ENCODE results near the gene MEGF11. TPM values are rescaled to one million over a fixed set of nuclear protein-coding genes. Genes with fewer than 3 reads are reported as not detected.

The MEGF11 gene
- polyA plus RNA-seq, 1 of the 3 experiments (the other 2 are of a cell fraction), result not detected

DNA sequence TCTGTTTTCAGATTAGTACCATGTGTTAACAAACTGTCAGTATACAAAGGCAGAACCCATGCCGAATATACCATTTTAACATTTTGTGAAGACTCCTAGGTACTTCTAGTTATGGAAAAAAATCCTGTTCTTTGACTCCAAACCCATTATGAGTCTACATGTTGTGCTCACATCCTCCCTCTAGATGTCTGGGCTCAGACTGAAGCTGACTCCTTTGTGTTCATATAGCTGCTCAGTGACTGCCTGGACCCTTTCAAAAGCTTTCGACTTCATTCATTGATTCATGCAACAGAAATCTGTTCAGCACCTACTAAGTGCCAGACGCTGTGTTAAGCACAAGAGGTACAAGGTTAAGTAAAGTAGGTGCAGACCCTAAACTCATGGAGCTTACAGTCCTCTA, 60.5 kb downstream of the MEGF11 start:
- no peaks in the 10 kb centered on the region for H3K36me3 ChIP-seq (replicated peaks in 1 of 2; ENCODE audit: control insufficient read depth in 1 of 2, insufficient read depth in 2 of 2, low read length in 1 of 2)
- no peak overlapping the region for H3K4me3 ChIP-seq (ENCODE audit: low read depth in 2 of 2, low read length in 1 of 2)
- H3K9me3 ChIP-seq, result no peaks in the 10 kb centered on the region
- 58% methylated on average over 3 of the region's 3 CpGs for WGBS (ENCODE audit: low lambda C conversion rate)
- H4K20me1 ChIP-seq (ENCODE audit: insufficient read depth), result no peaks in the 10 kb centered on the region
- no peak overlapping the region for H3K9ac ChIP-seq
- H3K79me2 ChIP-seq (ENCODE audit: insufficient read depth), result no peaks in the 10 kb centered on the region
- DNase-seq, result no peak
- POLR2A ChIA-PET, result no interaction called here
- no peaks in the 10 kb centered on the region for H3F3A ChIP-seq (replicated peaks; ENCODE audit: insufficient read depth)
- H3K9me2 ChIP-seq, result no peaks in the 10 kb centered on the region
- no peak overlapping the region for H2AFZ ChIP-seq (ENCODE audit: low read depth)
- H3K27ac ChIP-seq (ENCODE audit: low read depth in 2 of 2, low read length in 1 of 2), result no peak overlapping the region
- no peaks in the 10 kb centered on the region; a peak in 1 of 4 replicates for H3K4me1 ChIP-seq (ENCODE audit: control insufficient read depth in 1 of 2, insufficient read depth in 2 of 2, low read depth in 1 of 2, low read length in 1 of 2)
- H3K27me3 ChIP-seq (ENCODE audit: insufficient read depth), result no peaks in the 10 kb centered on the region
- no peak for TF ChIP-seq CHD2 (IDR thresholded peaks at IDR 0.05; ENCODE audit: low read length, partially characterized antibody)
- no peak for TF ChIP-seq RCOR1 (IDR thresholded peaks at IDR 0.05; ENCODE audit: low read length)
- TF ChIP-seq NFIC (IDR thresholded peaks at IDR 0.05; ENCODE audit: borderline replicate concordance), result no peak
- CTCF ChIA-PET, result interaction anchor here (1.1 kb wide), 1 partner anchor 27 kb away, joined by 4 read pairs; no protein-coding TSS in a partner anchor
- no peak overlapping the region for H3K4me2 ChIP-seq

DNA sequence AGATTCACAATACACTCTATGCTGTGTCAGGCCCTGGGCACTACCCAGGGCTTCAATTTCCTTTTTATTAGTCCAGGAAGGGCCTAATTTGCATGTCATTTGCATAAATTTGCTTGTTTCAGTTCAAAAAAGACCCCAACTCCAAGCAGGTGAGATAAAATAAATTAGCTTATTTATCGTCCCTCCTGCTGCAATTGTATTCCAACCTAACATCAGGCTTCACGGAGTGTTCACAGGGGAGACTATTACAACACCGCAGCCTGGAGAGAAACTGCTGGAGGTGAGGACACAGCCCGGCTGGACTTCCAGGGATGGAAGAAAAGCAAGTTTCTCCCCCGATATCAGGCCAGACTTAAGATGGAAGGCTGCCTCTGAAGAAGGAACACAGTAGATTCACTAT, 62.8 kb downstream of the MEGF11 start:
- Histone ChIP-seq H4K20me1 (ENCODE audit: insufficient read depth) (no peaks in the 10 kb centered on the region), H3K4me1 (ENCODE audit: control insufficient read depth in 1 of 2, insufficient read depth in 2 of 2, low read depth in 1 of 2, low read length in 1 of 2) (peaks cover 0 to 10% of the 10 kb centered on the region in 2 experiments; a peak in 1 of 4 replicates), H3K27me3 (ENCODE audit: insufficient read depth) (peaks cover 2% of the 10 kb centered on the region; the same call in 1 of the 2 replicates), H3F3A (replicated peaks; ENCODE audit: insufficient read depth) (no peaks in the 10 kb centered on the region), H3K79me2 (ENCODE audit: insufficient read depth) (no peaks in the 10 kb centered on the region), H3K36me3 (replicated peaks in 1 of 2; ENCODE audit: control insufficient read depth in 1 of 2, insufficient read depth in 2 of 2, low read length in 1 of 2) (no peaks in the 10 kb centered on the region), H3K9ac (no peak overlapping the region), H3K27ac (ENCODE audit: low read depth in 2 of 2, low read length in 1 of 2) (no peak overlapping the region), H3K4me3 (ENCODE audit: low read depth in 2 of 2, low read length in 1 of 2) (no peak overlapping the region), H3K9me2 (no peaks in the 10 kb centered on the region), H3K4me2 (no peak overlapping the region), H3K9me3 (no peaks in the 10 kb centered on the region), H2AFZ (ENCODE audit: low read depth) (no peak overlapping the region)
- CTCF ChIA-PET, result interaction anchor here (0.6 to 2.0 kb wide), 9 partner anchors 9 to 505 kb away, joined by 3 to 6 read pairs (median 4); no protein-coding TSS in a partner anchor
- TF ChIP-seq, protein P1, sequence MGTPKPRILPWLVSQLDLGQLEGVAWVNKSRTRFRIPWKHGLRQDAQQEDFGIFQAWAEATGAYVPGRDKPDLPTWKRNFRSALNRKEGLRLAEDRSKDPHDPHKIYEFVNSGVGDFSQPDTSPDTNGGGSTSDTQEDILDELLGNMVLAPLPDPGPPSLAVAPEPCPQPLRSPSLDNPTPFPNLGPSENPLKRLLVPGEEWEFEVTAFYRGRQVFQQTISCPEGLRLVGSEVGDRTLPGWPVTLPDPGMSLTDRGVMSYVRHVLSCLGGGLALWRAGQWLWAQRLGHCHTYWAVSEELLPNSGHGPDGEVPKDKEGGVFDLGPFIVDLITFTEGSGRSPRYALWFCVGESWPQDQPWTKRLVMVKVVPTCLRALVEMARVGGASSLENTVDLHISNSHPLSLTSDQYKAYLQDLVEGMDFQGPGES (IDR thresholded peaks at IDR 0.05; ENCODE audit: low read depth, low read length), result no peak
- TF ChIP-seq ELF1 (IDR thresholded peaks at IDR 0.05) (no peak), FOSL2 (IDR thresholded peaks at IDR 0.05; ENCODE audit: borderline replicate concordance, low read depth) (no peak), GABPA (IDR thresholded peaks at IDR 0.05; ENCODE audit: low read depth) (no peak), CHD2 (IDR thresholded peaks at IDR 0.05; ENCODE audit: low read length, partially characterized antibody) (no peak), JUND (IDR thresholded peaks at IDR 0.05) (no peak)
- TF ChIP-seq, protein P2, sequence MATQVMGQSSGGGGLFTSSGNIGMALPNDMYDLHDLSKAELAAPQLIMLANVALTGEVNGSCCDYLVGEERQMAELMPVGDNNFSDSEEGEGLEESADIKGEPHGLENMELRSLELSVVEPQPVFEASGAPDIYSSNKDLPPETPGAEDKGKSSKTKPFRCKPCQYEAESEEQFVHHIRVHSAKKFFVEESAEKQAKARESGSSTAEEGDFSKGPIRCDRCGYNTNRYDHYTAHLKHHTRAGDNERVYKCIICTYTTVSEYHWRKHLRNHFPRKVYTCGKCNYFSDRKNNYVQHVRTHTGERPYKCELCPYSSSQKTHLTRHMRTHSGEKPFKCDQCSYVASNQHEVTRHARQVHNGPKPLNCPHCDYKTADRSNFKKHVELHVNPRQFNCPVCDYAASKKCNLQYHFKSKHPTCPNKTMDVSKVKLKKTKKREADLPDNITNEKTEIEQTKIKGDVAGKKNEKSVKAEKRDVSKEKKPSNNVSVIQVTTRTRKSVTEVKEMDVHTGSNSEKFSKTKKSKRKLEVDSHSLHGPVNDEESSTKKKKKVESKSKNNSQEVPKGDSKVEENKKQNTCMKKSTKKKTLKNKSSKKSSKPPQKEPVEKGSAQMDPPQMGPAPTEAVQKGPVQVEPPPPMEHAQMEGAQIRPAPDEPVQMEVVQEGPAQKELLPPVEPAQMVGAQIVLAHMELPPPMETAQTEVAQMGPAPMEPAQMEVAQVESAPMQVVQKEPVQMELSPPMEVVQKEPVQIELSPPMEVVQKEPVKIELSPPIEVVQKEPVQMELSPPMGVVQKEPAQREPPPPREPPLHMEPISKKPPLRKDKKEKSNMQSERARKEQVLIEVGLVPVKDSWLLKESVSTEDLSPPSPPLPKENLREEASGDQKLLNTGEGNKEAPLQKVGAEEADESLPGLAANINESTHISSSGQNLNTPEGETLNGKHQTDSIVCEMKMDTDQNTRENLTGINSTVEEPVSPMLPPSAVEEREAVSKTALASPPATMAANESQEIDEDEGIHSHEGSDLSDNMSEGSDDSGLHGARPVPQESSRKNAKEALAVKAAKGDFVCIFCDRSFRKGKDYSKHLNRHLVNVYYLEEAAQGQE (IDR thresholded peaks at IDR 0.05; ENCODE audit: low read depth, low read length), result no peak
- TF ChIP-seq, protein P3, sequence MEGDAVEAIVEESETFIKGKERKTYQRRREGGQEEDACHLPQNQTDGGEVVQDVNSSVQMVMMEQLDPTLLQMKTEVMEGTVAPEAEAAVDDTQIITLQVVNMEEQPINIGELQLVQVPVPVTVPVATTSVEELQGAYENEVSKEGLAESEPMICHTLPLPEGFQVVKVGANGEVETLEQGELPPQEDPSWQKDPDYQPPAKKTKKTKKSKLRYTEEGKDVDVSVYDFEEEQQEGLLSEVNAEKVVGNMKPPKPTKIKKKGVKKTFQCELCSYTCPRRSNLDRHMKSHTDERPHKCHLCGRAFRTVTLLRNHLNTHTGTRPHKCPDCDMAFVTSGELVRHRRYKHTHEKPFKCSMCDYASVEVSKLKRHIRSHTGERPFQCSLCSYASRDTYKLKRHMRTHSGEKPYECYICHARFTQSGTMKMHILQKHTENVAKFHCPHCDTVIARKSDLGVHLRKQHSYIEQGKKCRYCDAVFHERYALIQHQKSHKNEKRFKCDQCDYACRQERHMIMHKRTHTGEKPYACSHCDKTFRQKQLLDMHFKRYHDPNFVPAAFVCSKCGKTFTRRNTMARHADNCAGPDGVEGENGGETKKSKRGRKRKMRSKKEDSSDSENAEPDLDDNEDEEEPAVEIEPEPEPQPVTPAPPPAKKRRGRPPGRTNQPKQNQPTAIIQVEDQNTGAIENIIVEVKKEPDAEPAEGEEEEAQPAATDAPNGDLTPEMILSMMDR (IDR thresholded peaks at IDR 0.05), result no peak
- no peak for DNase-seq
- POLR2A ChIA-PET, result no interaction called here
- WGBS (ENCODE audit: low lambda C conversion rate), result 73% methylated on average over 5 of the region's 5 CpGs
